Gastrocnemius medialis (tissue), 4 donors: ENCODE results near the gene HMCES. TPM values are rescaled to one million over a fixed set of nuclear protein-coding genes. Genes with fewer than 3 reads are reported as not detected.
"Not testable (repeated sequence)": the region's sequence is repeated elsewhere in the genome, so short reads cannot be mapped to it uniquely, and the experiment has no call there.

Experiments used
- ATAC-seq, 2 donors: fragments of 150-250 bp; one replicate each; pipeline ENCODE4 v1.9.1; 2016
- DNase-seq, 2 donors: peaks; one replicate each; pipeline ENCODE4 v3.0.0-alpha.2; 2019
- H3K27ac ChIP-seq, 4 donors: fragments of 200-600 bp; sonication (generic); 1 replicate in 1 of 4; 2 replicates in 3 of 4; pipeline ENCODE4 v1.5.1; 2016 to 2018; ENCODE audit warnings: mild to moderate bottlenecking in 2 of 4, moderate library complexity in 1 of 4
- H3K27me3 ChIP-seq, 3 donors: fragments of 200-600 bp; sonication (generic) in 2 of 3; 1 replicate in 1 of 3; 2 replicates in 2 of 3; pipeline versions ENCODE4 v1.5.1 to v1.6.0; 2016 to 2019; ENCODE audit warnings: mild to moderate bottlenecking in 1 of 3, moderate library complexity in 1 of 3
- H3K36me3 ChIP-seq, 2 donors: fragments of 200-600 bp; sonication (generic) in 1 of 2; one replicate each; pipeline ENCODE4 v1.5.1; 2017 to 2018
- H3K4me1 ChIP-seq, 2 donors: fragments of 200-600 bp; sonication (generic) in 1 of 2; one replicate each; pipeline ENCODE4 v1.5.1; 2016 to 2017; ENCODE audit warnings: mild to moderate bottlenecking in 2 of 2
- H3K4me3 ChIP-seq, 4 donors: fragments of 200-600 bp; sonication (generic) in 3 of 4; 1 replicate in 1 of 4; 2 replicates in 3 of 4; pipeline ENCODE4 v1.5.1; 2016 to 2019; ENCODE audit warnings: mild to moderate bottlenecking in 2 of 4
- H3K9me3 ChIP-seq, 3 donors: fragments of 200-600 bp; sonication (generic) in 2 of 3; 1 replicate in 1 of 3; 2 replicates in 2 of 3; pipeline ENCODE4 v1.5.1; 2016 to 2019
- POLR2A ChIP-seq, 2 donors: fragments of 450-650 bp; IDR thresholded peaks; one replicate each; pipeline ENCODE4 v1.6.1; 2017; ENCODE audit warnings: antibody characterized with exemption in 2 of 2, mild to moderate bottlenecking in 2 of 2, moderate library complexity in 2 of 2
- in situ Hi-C, 4 donors: fragments of 200-750 bp; cut with MboI; loops; one replicate each; pipeline versions ENCODE4 v1.15.0 to v1.8.0; 2017; ENCODE audit warnings: low sequenced_read_pairs in 4 of 4
- intact Hi-C: fragments of 100-400 bp; cut with DNase I; formaldehyde crosslinking; loops from one replicate; pipeline ENCODE4 v1.15.1; 2023; ENCODE audit warnings: low total_unique reads
- total RNA-seq, 4 donors: library from RNA; depleted of rRNA; stranded (reverse); fragments of >200 nt; gene quantifications; one replicate each; pipeline versions ENCODE4 v1.1.0 to v1.2.3, GENCODE V29; 2016
- TF ChIP-seq, protein P1 (sequence below), 5 experiments: fragments of 450-650 bp in 3 of 5; fragments of 200-600 bp in 2 of 5; sonication (generic) in 2 of 5; IDR thresholded peaks in 4 of 5; conservative IDR thresholded peaks in 1 of 5; 1 replicate in 4 of 5; 2 replicates in 1 of 5; pipeline ENCODE4 v1.5.1; 2016 to 2019; ENCODE audit warnings: antibody characterized with exemption in 5 of 5, mild to moderate bottlenecking in 3 of 5, moderate library complexity in 3 of 5

The HMCES gene
- total RNA-seq, 4 donors from 2014 or later = 24.7 to 35.2 (median 29.5) TPM

DNA sequence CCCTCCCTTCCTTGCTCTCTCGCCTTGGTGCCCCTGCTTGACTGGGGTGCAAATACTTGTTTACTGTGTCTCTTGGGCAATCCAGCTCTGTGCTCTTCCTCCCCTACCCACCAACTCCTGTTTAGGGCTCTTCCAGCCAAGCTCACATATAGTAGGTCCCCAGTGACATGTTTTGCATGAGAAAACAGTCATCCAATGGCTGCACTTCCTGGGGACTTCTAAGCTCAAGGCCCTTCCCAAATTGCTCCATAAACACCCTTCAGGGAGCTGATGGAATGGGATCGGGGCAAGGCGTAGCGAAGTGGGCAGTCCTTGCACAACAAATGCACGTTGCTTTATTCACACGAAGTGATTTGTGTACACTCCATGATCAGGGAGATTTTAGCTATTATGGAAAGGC lies 38.7 kb upstream of the HMCES start:
- no peaks in the 10 kb centered on the region for H3K9me3 ChIP-seq
- no peak overlapping the region for H3K4me3 ChIP-seq
- TF ChIP-seq, protein P1, sequence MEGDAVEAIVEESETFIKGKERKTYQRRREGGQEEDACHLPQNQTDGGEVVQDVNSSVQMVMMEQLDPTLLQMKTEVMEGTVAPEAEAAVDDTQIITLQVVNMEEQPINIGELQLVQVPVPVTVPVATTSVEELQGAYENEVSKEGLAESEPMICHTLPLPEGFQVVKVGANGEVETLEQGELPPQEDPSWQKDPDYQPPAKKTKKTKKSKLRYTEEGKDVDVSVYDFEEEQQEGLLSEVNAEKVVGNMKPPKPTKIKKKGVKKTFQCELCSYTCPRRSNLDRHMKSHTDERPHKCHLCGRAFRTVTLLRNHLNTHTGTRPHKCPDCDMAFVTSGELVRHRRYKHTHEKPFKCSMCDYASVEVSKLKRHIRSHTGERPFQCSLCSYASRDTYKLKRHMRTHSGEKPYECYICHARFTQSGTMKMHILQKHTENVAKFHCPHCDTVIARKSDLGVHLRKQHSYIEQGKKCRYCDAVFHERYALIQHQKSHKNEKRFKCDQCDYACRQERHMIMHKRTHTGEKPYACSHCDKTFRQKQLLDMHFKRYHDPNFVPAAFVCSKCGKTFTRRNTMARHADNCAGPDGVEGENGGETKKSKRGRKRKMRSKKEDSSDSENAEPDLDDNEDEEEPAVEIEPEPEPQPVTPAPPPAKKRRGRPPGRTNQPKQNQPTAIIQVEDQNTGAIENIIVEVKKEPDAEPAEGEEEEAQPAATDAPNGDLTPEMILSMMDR (IDR thresholded peaks at IDR 0.05 in 4 of 5, conservative IDR thresholded peaks at IDR 0.05 in 1 of 5) = no peak
- no peak for TF ChIP-seq POLR2A (IDR thresholded peaks at IDR 0.05)
- no peak for DNase-seq
- intact Hi-C loops = no loop called here
- in situ Hi-C loops = loop anchor here (5.0 to 10.0 kb wide), 4 partner anchors 185 to 275 kb away; no protein-coding TSS in a partner anchor
- ATAC-seq = no peak
- H3K27me3 ChIP-seq = no peaks in the 10 kb centered on the region
- no peaks in the 10 kb centered on the region for H3K36me3 ChIP-seq
- H3K4me1 ChIP-seq = peaks cover under 1% of the 10 kb centered on the region in 2 donors
- no peak overlapping the region for H3K27ac ChIP-seq

DNA sequence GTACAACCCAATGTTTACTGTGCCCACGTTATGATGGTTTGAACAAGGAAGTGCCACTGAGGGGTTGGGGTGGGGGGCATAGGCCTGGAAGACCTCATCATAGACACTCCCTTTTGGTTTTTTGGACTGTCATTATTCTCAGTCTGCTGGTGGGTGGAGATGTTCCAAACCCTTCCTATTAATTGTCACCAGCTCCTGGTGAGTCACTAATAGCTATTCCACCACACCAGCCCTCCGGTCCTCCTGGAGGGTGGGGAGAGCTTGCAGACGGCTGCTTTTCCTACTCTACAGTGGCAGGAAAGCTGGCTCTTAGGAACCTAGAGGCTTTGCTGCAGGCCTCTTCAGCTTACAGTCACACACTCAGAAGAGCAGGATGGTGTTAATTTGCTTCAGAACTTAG lies 38.2 kb upstream of the HMCES start:
- Histone ChIP-seq H3K4me1 (peaks cover 5% of the 10 kb centered on the region in 2 donors), H3K27ac (no peak overlapping the region), H3K27me3 (no peaks in the 10 kb centered on the region), H3K4me3 (no peak overlapping the region), H3K36me3 (no peaks in the 10 kb centered on the region), H3K9me3 (no peaks in the 10 kb centered on the region)
- DNase-seq = no peak
- ATAC-seq = no peak
- intact Hi-C loops (no loop called here), in situ Hi-C loops (loop anchor here (5.0 to 10.0 kb wide), 4 partner anchors 186 to 276 kb away; no protein-coding TSS in a partner anchor)
- no peak for TF ChIP-seq POLR2A (IDR thresholded peaks at IDR 0.05)
- TF ChIP-seq, protein P1 (IDR thresholded peaks at IDR 0.05 in 4 of 5, conservative IDR thresholded peaks at IDR 0.05 in 1 of 5) = no peak

DNA sequence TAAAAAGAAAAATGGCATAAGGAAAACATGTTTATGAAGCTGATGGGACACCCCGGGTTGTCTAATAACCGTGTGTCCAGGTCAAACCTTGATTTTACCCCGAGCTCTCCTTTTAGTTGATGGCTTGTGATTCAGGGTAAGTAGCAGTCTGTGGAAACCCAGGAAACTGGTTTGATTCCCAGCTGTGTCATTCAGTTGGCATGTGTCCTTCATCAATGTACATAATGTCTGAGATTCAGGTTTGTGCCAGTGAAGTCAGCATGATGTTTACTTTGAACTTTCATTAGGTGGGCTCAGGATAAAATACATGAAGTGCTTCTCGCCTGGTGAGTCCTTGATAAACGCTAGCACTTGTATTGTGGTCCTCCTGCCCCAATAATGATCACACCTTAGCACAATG lies 33.5 kb upstream of the HMCES start:
- Histone ChIP-seq H3K36me3 (no peaks in the 10 kb centered on the region), H3K27me3 (no peaks in the 10 kb centered on the region), H3K4me3 (peak overlapping the region in 1 of 4 donors; percentile 35), H3K27ac (peak overlapping the region; percentile 81 to 84 (median 84)), H3K4me1 (peaks cover 18 to 21% of the 10 kb centered on the region in 2 donors), H3K9me3 (no peaks in the 10 kb centered on the region)
- DNase-seq = no peak
- intact Hi-C loops (loop anchor here (1.0 to 5.0 kb wide), 5 partner anchors 18 to 275 kb away; partner anchors contain the start of genes CNBP and ISY1), in situ Hi-C loops (loop anchor here (10.0 kb wide), 3 partner anchors 190 to 280 kb away; no protein-coding TSS in a partner anchor)
- TF ChIP-seq POLR2A (IDR thresholded peaks at IDR 0.05) = no peak
- TF ChIP-seq, protein P1 (IDR thresholded peaks at IDR 0.05 in 4 of 5, conservative IDR thresholded peaks at IDR 0.05 in 1 of 5) = no peak
- ATAC-seq = no peak

DNA sequence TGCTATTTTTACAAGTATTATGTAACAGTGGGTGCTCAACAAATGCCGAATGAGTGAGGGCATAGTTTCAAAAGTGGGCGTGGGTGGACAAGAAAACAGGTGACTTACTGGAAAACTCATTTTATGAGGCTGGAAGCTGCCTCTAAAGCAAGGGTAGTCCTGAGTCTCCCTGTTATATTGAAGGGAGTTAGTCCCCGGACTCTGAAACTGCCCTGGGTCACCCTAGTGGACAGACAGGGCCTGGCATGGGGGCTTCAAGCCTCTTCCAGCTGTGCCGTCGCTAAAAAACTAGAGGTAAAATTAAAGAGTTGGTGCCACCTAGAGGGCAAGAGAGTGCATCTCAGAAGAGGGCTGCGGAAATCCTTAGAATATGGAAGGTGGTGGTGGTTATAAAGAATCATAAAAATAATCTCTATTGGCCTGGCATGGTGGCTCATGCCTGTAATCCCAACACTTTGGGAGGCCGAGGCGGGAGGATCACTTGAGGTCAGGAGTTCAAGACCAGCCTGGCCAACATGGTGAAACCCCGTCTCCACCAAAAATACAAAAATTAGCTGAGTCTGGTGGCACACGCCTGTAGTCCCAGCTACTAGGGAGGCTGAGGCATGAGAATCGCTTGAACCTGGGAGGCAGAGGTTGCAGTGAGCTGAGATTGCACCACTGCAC lies 32.9 kb upstream of the HMCES start:
- Histone ChIP-seq H3K27ac (peak overlapping the region; percentile 81 to 84 (median 84)), H3K4me1 (peaks cover 23 to 27% of the 10 kb centered on the region in 2 donors), H3K4me3 (peak overlapping the region in 2 of 4 donors; percentile 11 to 35)
- not testable (repeated sequence) for H3K27me3 ChIP-seq, H3K36me3 ChIP-seq, H3K9me3 ChIP-seq
- peak; percentile 77 to 91 for DNase-seq
- intact Hi-C loops = loop anchor here (1.0 to 5.0 kb wide), 5 partner anchors 19 to 275 kb away; partner anchors contain the start of genes CNBP and ISY1
- ATAC-seq = peak; percentile 80 to 92
- in situ Hi-C loops = loop anchor here (10.0 kb wide), 3 partner anchors 191 to 281 kb away; no protein-coding TSS in a partner anchor
- TF ChIP-seq, protein P1 (IDR thresholded peaks at IDR 0.05 in 4 of 5, conservative IDR thresholded peaks at IDR 0.05 in 1 of 5) = peak; percentile 92 to 99 (median 95)
